IMR-90 (cell line): ENCODE data around the gene ESRP2. TPM values are rescaled to one million over a fixed set of nuclear protein-coding genes. Genes with fewer than 3 reads are reported as not detected.
A peak's percentile ranks its signal among the peaks of the same experiment; 100 is the strongest.

ENCODE experiments used
- ATAC-seq: fragments of 200-7000 bp; cut with Tn5 transposase; 2 replicates; pipeline ENCODE4 v1.9.1; 2020; ENCODE audit warnings: low read depth, mild to moderate bottlenecking, moderate library complexity
- BruUV-seq: library from RNA; stranded (reverse); fragments of 400-500 nt; replicated peaks from 2 replicates; lab custom pipeline; 2021; lab: Mats Ljungman, UMichigan
- CTCF ChIA-PET: fragments of 300-600 bp; formaldehyde crosslinking; extraction: SDS; loops from one replicate; lab custom pipeline; 2021; ENCODE audit warnings: antibody characterized with exemption; lab: Yijun Ruan, JAX
- POLR2A ChIA-PET: fragments of 300-600 bp; sonication (Branson Sonifier 250); formaldehyde crosslinking; loops from one replicate; lab custom pipeline; 2022; ENCODE audit warnings: antibody characterized with exemption; ENCODE audit not compliant: unreplicated experiment; lab: Charles Lee
- DNase-seq: peaks from one replicate; pipeline ENCODE4 v3.0.0; 2013
- H2AFZ ChIP-seq: replicated peaks from 2 replicates; pipeline ENCODE3; 2013; ENCODE audit warnings: low read length, mild to moderate bottlenecking; ENCODE audit not compliant: poor library complexity
- H2AK5ac ChIP-seq: 2 replicates; pipeline ENCODE4 v1.6.1; 2013; ENCODE audit warnings: low read depth, low read length, inconsistent platforms
- H2AK9ac ChIP-seq: replicated peaks from 2 replicates; pipeline ENCODE3; 2013; ENCODE audit warnings: mild to moderate bottlenecking, low read depth, low read length, moderate library complexity; ENCODE audit not compliant: poor library complexity
- H2BK120ac ChIP-seq: 2 replicates; pipeline ENCODE4 v1.6.1; 2013; ENCODE audit warnings: low read depth, low read length, inconsistent platforms
- H2BK15ac ChIP-seq: 3 replicates; pipeline ENCODE4 v1.6.1; 2013; ENCODE audit warnings: low read depth, low read length, inconsistent platforms
- H2BK20ac ChIP-seq: 2 replicates; pipeline ENCODE4 v1.6.1; 2013; ENCODE audit warnings: low read depth, mild to moderate bottlenecking, inconsistent platforms, low read length, moderate library complexity
- H2BK5ac ChIP-seq: 2 replicates; pipeline ENCODE4 v1.6.1; 2013; ENCODE audit warnings: mild to moderate bottlenecking, low read depth, low read length, inconsistent platforms; ENCODE audit not compliant: poor library complexity, severe bottlenecking
- H3K14ac ChIP-seq: replicated peaks from 2 replicates; pipeline ENCODE4 v1.6.1; 2013; ENCODE audit warnings: low read depth, low read length, inconsistent platforms
- H3K18ac ChIP-seq: 2 replicates; pipeline ENCODE4 v1.6.1; 2013; ENCODE audit warnings: low read depth, low read length, control low read depth
- H3K23ac ChIP-seq: 2 replicates; pipeline ENCODE4 v1.6.1; 2013; ENCODE audit warnings: low read depth, low read length, inconsistent platforms
- H3K27ac ChIP-seq: 2 replicates; pipeline ENCODE4 v1.5.1; 2013; ENCODE audit warnings: mild to moderate bottlenecking, control low read depth, low read length; ENCODE audit not compliant: insufficient read depth
- H3K27me3 ChIP-seq: 2 replicates; pipeline ENCODE4 v1.6.1; 2013; ENCODE audit warnings: low read length; ENCODE audit not compliant: control insufficient read depth, insufficient read depth
- H3K36me3 ChIP-seq: 2 replicates; pipeline ENCODE4 v1.6.1; 2013; ENCODE audit warnings: low read length, mixed read lengths; ENCODE audit not compliant: control insufficient read depth, insufficient read depth
- H3K4ac ChIP-seq: 2 replicates; pipeline ENCODE4 v1.6.1; 2013; ENCODE audit warnings: low read depth, low read length, inconsistent platforms
- H3K4me1 ChIP-seq: 2 replicates; pipeline ENCODE4 v1.6.1; 2013; ENCODE audit warnings: low read length, mixed read lengths; ENCODE audit not compliant: control insufficient read depth, insufficient read depth
- H3K4me2 ChIP-seq: 2 replicates; pipeline ENCODE4 v1.6.1; 2013; ENCODE audit warnings: low read depth, mild to moderate bottlenecking, control low read depth, low read length, moderate library complexity
- H3K4me3 ChIP-seq: 2 replicates; pipeline ENCODE4 v1.5.1; 2013; ENCODE audit warnings: low read depth, mild to moderate bottlenecking, control low read depth, low read length, moderate library complexity; ENCODE audit not compliant: insufficient read depth
- H3K56ac ChIP-seq: 2 replicates; pipeline ENCODE4 v1.6.1; 2013; ENCODE audit warnings: low read length, inconsistent platforms; ENCODE audit not compliant: insufficient read depth; ENCODE audit errors: extremely low read depth
- H3K79me1 ChIP-seq, 2 experiments: 2 replicates each; pipeline ENCODE4 v1.6.1; 2013; ENCODE audit warnings: low read length in 2 of 2, inconsistent platforms in 1 of 2, low read depth in 1 of 2
- H3K9ac ChIP-seq: 2 replicates; pipeline ENCODE4 v1.6.1; 2013; ENCODE audit warnings: low read depth, low read length, control low read depth
- H3K9me1 ChIP-seq: 2 replicates; pipeline ENCODE4 v1.6.1; 2013; ENCODE audit warnings: low read length, inconsistent platforms; ENCODE audit not compliant: insufficient read depth
- H3K9me3 ChIP-seq: 2 replicates; pipeline ENCODE4 v1.6.1; 2013; ENCODE audit warnings: low read length; ENCODE audit not compliant: control insufficient read depth, insufficient read depth
- H4K20me1 ChIP-seq: 2 replicates; pipeline ENCODE4 v1.6.1; 2013; ENCODE audit warnings: low read length, inconsistent platforms; ENCODE audit not compliant: insufficient read depth
- H4K5ac ChIP-seq: 2 replicates; pipeline ENCODE4 v1.6.1; 2013; ENCODE audit warnings: mild to moderate bottlenecking, low read depth, low read length, control low read depth
- H4K8ac ChIP-seq, 2 experiments: 2 replicates each; pipeline ENCODE4 v1.6.1; 2013; ENCODE audit warnings: low read depth in 2 of 2, low read length in 2 of 2, control low read depth in 1 of 2, inconsistent platforms in 1 of 2
- H4K91ac ChIP-seq: 2 replicates; pipeline ENCODE4 v1.6.1; 2013; ENCODE audit warnings: low read depth, low read length, inconsistent platforms; ENCODE audit not compliant: insufficient read depth
- BHLHE40 ChIP-seq: fragments of 150-350 bp; IDR thresholded peaks from 2 replicates; pipeline ENCODE4 v1.6.1; 2016; ENCODE audit warnings: mild to moderate bottlenecking, low read depth, low read length
- CHD1 ChIP-seq: IDR thresholded peaks from 2 replicates; pipeline ENCODE4 v1.6.1; 2012; ENCODE audit warnings: low read depth, low read length, improper control_type of control experiment
- CTCF ChIP-seq: conservative IDR thresholded peaks from 2 replicates; pipeline ENCODE4 v1.5.1; 2012; ENCODE audit warnings: mild to moderate bottlenecking, low read depth, low read length, improper control_type of control experiment
- FOS ChIP-seq: fragments of 150-350 bp; IDR thresholded peaks from 2 replicates; pipeline ENCODE4 v1.6.1; 2016; ENCODE audit warnings: low read depth, low read length
- MAFK ChIP-seq: IDR thresholded peaks from 2 replicates; pipeline ENCODE4 v1.6.1; 2012; ENCODE audit warnings: low read depth, low read length, improper control_type of control experiment
- MXI1 ChIP-seq: IDR thresholded peaks from 2 replicates; pipeline ENCODE4 v1.6.1; 2012; ENCODE audit warnings: low read depth, mild to moderate bottlenecking, low read length, moderate library complexity, borderline replicate concordance
- POLR2A ChIP-seq: IDR thresholded peaks from 2 replicates; pipeline ENCODE4 v1.6.1; 2012; ENCODE audit warnings: mild to moderate bottlenecking, low read depth, low read length
- RAD21 ChIP-seq: IDR thresholded peaks from 2 replicates; pipeline ENCODE4 v1.6.1; 2012; ENCODE audit warnings: low read length, improper control_type of control experiment
- RCOR1 ChIP-seq: IDR thresholded peaks from 2 replicates; pipeline ENCODE4 v1.6.1; 2012; ENCODE audit warnings: mild to moderate bottlenecking, low read length, improper control_type of control experiment; ENCODE audit not compliant: insufficient replicate concordance
- SMC3 ChIP-seq: fragments of 150-350 bp; IDR thresholded peaks from 2 replicates; pipeline ENCODE4 v1.6.1; 2016; ENCODE audit warnings: low read depth, mild to moderate bottlenecking, antibody characterized with exemption, low read length, moderate library complexity
- WGBS, 2 experiments: methylation state at CpG; one replicate each; pipeline versions ENCODE4 v1.1.5 to v1.1.7; 2013; ENCODE audit warnings: missing lambda C conversion rate in 2 of 2; ENCODE audit not compliant: insufficient read length in 1 of 2; ENCODE audit errors: extremely low coverage in 2 of 2; 5-methylcytosine and 5-hydroxymethylcytosine counted together
- dilution Hi-C: fragments of 300-500 bp; cut with HindIII; formaldehyde crosslinking; loops from one replicate; pipeline ENCODE4 v1.14.3; 2018; ENCODE audit warnings: low sequenced_read_pairs; ENCODE audit not compliant: unreplicated experiment
- in situ Hi-C: fragments of 300-500 bp; cut with MboI; formaldehyde crosslinking; loops from 3 replicates; pipeline ENCODE4 v1.14.3; 2019; ENCODE audit warnings: low sequenced_read_pairs, inconsistent platforms, mixed read lengths
- intact Hi-C: fragments of 100-400 bp; cut with micrococcal nuclease; formaldehyde crosslinking; loops from 2 replicates; pipeline ENCODE4 v1.10.0; 2022
- polyA plus RNA-seq, 3 experiments: library from polyadenylated mRNA; depleted of rRNA; stranded (reverse); fragments of >200 nt; gene quantifications; 2 replicates each; pipeline ENCODE4 v1.2.3, GENCODE V29; 2012; ENCODE audit warnings: low replicate concordance in 1 of 3
- total RNA-seq: library from RNA; depleted of rRNA; stranded (reverse); fragments of >200 nt; gene quantifications from 2 replicates; pipeline ENCODE4 v1.2.3, GENCODE V29; 2012
- TF ChIP-seq, protein P1 (sequence below): fragments of 150-350 bp; IDR thresholded peaks from 2 replicates; pipeline ENCODE4 v1.6.1; 2016; ENCODE audit warnings: low read depth, mild to moderate bottlenecking, low read length, moderate library complexity, borderline replicate concordance

ESRP2 gene
- total and polyA plus RNA-seq, 2 of the 4 experiments (the other 2 are of a cell fraction), result 0.07 TPM; not detected in 1

DNA sequence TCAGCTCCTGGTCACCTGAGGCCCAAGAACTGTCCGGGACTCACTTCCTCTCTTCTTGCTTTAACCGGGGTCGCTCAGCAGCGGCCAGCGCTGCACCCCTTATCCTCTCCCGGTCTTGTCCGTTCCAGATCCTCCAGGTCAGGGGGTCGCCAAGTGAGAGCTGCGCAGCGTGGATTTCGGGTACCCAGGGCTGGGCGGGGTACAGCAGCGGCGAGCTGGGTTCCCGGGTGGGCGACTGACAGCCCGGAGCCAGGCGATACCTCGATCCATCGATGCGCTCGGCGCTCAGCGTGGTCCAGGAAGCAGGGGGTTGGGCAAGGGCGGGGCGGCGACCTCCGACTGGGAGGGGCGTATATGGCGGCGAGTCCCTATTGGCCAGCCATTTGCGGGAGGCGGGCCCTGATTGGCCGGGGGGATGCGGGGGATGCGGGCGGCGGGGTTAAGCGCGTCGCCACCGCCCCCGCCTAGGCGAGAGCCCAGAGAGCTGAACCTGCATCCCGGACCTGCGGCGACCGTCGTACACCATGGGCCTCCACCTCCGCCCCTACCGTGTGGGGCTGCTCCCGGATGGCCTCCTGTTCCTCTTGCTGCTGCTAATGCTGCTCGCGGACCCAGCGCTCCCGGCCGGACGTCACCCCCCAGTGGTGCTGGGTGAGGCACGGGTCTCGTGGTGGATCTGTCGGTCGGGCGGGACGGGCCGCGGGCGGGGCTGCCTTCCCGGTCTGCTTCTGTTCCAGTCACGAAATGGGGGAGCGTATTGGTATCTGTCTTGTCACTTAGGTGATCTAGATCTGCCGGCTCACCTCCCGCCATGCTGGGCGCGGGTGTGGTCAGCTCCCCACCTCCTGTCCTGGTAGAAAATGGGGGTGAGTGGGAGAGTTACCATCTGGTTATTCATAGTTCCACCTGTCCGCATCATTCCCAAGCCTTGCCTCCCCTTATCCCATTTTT, 9.3 kb upstream of the ESRP2 start, which contains the start of gene PLA2G15 (continued):
- TF ChIP-seq MXI1, result peak; percentile 54; the same call in 1 of the 2 replicates
- TF ChIP-seq CHD1, result no peak
- no peak for TF ChIP-seq RCOR1
- TF ChIP-seq MAFK, result no peak

DNA sequence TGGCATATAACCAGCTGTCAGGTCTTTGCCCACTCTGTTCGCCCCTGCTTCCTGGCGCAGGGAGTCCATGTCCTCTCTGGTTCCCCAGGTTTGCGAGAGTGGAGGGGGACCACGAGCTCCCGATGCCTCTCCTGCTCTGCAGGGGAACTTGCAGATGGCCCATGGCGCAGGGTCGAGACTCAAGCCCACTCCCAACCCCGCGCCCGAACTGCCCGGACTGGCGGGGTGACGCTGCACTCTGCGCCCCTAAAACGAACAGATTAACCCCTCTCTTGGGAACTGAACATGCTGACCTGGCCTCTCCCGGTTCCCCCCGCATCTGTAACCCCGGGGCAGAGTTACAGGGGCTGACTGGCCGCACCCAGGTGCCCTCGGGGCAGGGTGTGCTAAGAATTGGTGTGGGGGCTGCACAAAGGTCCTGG, 8.6 kb upstream of the ESRP2 start:
- POLR2A ChIA-PET, result interaction anchor here (1.0 kb wide), 1 partner anchor 66 kb away, joined by 3 read pairs; the partner anchor contains the start of genes PRMT7 and SLC7A6OS
- Histone ChIP-seq H2AK5ac (peak overlapping the region; percentile 77), H3K23ac (peak overlapping the region; percentile 50; the same call in 1 of the 2 replicates), H2BK15ac (no peak overlapping the region), H3K36me3 (peaks cover 3% of the 10 kb centered on the region), H3K27me3 (no peaks in the 10 kb centered on the region), H3K14ac (peak overlapping the region; percentile 93), H4K8ac (peak overlapping the region; percentile 5 to 81; a peak in 2 of 4 replicates), H3K79me1 (peaks cover 30 to 49% of the 10 kb centered on the region in 2 experiments), H3K18ac (peak overlapping the region; percentile 25; the same call in 1 of the 2 replicates), H3K4me3 (peak overlapping the region; percentile 86), H3K4me1 (peaks cover 14% of the 10 kb centered on the region), H3K56ac (peak overlapping the region; percentile 7; the same call in 1 of the 2 replicates), H3K27ac (peak overlapping the region; percentile 51), H2BK20ac (no peak overlapping the region), H3K9me3 (no peaks in the 10 kb centered on the region), H4K20me1 (no peaks in the 10 kb centered on the region), H2BK5ac (peak overlapping the region; percentile 63), H3K9ac (peak overlapping the region; percentile 63), H4K91ac (peak overlapping the region; percentile 40; the same call in 1 of the 2 replicates), H2BK120ac (no peak overlapping the region; the same call in 1 of the 2 replicates), H3K4me2 (peak overlapping the region; percentile 84), H3K4ac (peak overlapping the region; percentile 91), H3K9me1 (peaks cover 27% of the 10 kb centered on the region), H2AK9ac (peak overlapping the region; percentile 96), H4K5ac (peak overlapping the region; percentile 39; the same call in 1 of the 2 replicates), H2AFZ (peak overlapping the region; percentile 98)
- intact Hi-C loops (no loop called here), in situ Hi-C loops (no loop called here), dilution Hi-C loops (no loop called here)
- DNase-seq (no peak), ATAC-seq (no peak)
- BruUV-seq, result no TSS peak
- CTCF ChIA-PET, result no interaction called here
- WGBS, 2 experiments, result 9% methylated on average over 14 of the region's 20 CpGs; no CpG with 5 or more reads in 1 of the 2 experiments
- TF ChIP-seq MAFK (no peak), BHLHE40 (no peak), RCOR1 (no peak), CHD1 (no peak), SMC3 (no peak), FOS (no peak), CTCF (no peak), POLR2A (no peak), RAD21 (no peak)
- TF ChIP-seq, protein P1, sequence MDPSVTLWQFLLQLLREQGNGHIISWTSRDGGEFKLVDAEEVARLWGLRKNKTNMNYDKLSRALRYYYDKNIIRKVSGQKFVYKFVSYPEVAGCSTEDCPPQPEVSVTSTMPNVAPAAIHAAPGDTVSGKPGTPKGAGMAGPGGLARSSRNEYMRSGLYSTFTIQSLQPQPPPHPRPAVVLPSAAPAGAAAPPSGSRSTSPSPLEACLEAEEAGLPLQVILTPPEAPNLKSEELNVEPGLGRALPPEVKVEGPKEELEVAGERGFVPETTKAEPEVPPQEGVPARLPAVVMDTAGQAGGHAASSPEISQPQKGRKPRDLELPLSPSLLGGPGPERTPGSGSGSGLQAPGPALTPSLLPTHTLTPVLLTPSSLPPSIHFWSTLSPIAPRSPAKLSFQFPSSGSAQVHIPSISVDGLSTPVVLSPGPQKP, result no peak
